HepG2 (cell line): ENCODE measurements around the gene DMPK. TPM values are rescaled to one million over a fixed set of nuclear protein-coding genes. Genes with fewer than 3 reads are reported as not detected.

Experiments used
- ATAC-seq: fragments of 200-7000 bp; cut with Tn5 transposase; 3 replicates; pipeline ENCODE4 v1.9.1; 2020; ENCODE audit warnings: mild to moderate bottlenecking, moderate library complexity
- BruUV-seq: library from RNA; stranded (reverse); fragments of 400-500 nt; replicated peaks from 2 replicates; lab custom pipeline; 2021; lab: Mats Ljungman, UMichigan
- CTCF ChIA-PET: fragments of 300-600 bp; formaldehyde crosslinking; extraction: SDS; loops from one replicate; lab custom pipeline; 2021; ENCODE audit warnings: low total read pairs, inconsistent platforms, low intra/inter-chr PET ratio; lab: Yijun Ruan, JAX
- POLR2A ChIA-PET: fragments of 350-600 bp; sonication (Branson Sonifier 250); formaldehyde crosslinking; loops from one replicate; lab custom pipeline; 2020; ENCODE audit warnings: antibody characterized with exemption, inconsistent platforms; lab: Yijun Ruan, JAX
- DNase-seq: peaks from one replicate; pipeline ENCODE4 v3.0.0-alpha.2; 2015; ENCODE audit warnings: low spot score
- FAIRE-seq: peaks from 3 replicates; lab custom pipeline; 2011; peaks lifted over from hg19 to GRCh38; lab: Jason Lieb, UNC
- H2AFZ ChIP-seq: one replicate; pipeline ENCODE4 v1.6.1; 2011; ENCODE audit warnings: low read length, inconsistent platforms
- H3K27ac ChIP-seq: fragments of 300-600 bp; 3 replicates; pipeline ENCODE4 v1.8.0; 2011; ENCODE audit warnings: mixed run types, mild to moderate bottlenecking, mixed read lengths, low read length, inconsistent platforms; ENCODE audit not compliant: insufficient read depth; ENCODE audit errors: extremely low read length
- H3K27me3 ChIP-seq, 2 experiments: fragments of 200-600 bp in 1 of 2; 2 replicates in 1 of 2; 3 replicates in 1 of 2; pipeline versions ENCODE4 v1.6.0 to v1.8.0; 2011; ENCODE audit warnings: low read length in 2 of 2, mild to moderate bottlenecking in 2 of 2, moderate library complexity in 2 of 2, inconsistent platforms in 1 of 2; ENCODE audit not compliant: insufficient read depth in 2 of 2, control insufficient read depth in 1 of 2
- H3K36me3 ChIP-seq, 2 experiments: fragments of 200-600 bp in 1 of 2; replicated peaks in 1 of 2; 2 replicates in 1 of 2; 3 replicates in 1 of 2; pipeline versions ENCODE4 v1.5.1 to v1.8.0; 2011; ENCODE audit warnings: low read length in 2 of 2, inconsistent platforms in 1 of 2; ENCODE audit not compliant: insufficient read depth in 2 of 2, control insufficient read depth in 1 of 2
- H3K4me1 ChIP-seq: 2 replicates; pipeline ENCODE4 v1.5.1; 2012; ENCODE audit warnings: low read length, inconsistent platforms; ENCODE audit not compliant: insufficient read depth
- H3K4me2 ChIP-seq: 2 replicates; pipeline ENCODE4 v1.6.0; 2011; ENCODE audit warnings: low read depth, low read length, inconsistent platforms
- H3K4me3 ChIP-seq, 3 experiments: fragments of 200-600 bp in 1 of 3; sonication (generic), shearing (Covaris generic) in 1 of 3; replicated peaks in 1 of 3; 2 replicates each; pipeline ENCODE4 v1.5.1; 2011 to 2016; ENCODE audit warnings: low read length in 3 of 3, inconsistent platforms in 2 of 3, low read depth in 2 of 3, mild to moderate bottlenecking in 2 of 3, control low read depth in 1 of 3, mixed read lengths in 1 of 3; ENCODE audit not compliant: insufficient read depth in 1 of 3
- H3K79me2 ChIP-seq: one replicate; pipeline ENCODE4 v1.6.1; 2011; ENCODE audit warnings: low read length, inconsistent platforms; ENCODE audit not compliant: insufficient read depth
- H3K9ac ChIP-seq: 2 replicates; pipeline ENCODE4 v1.6.0; 2011; ENCODE audit warnings: mild to moderate bottlenecking, low read depth, low read length, inconsistent platforms; ENCODE audit not compliant: insufficient read depth
- H3K9me3 ChIP-seq: 2 replicates; pipeline ENCODE4 v1.5.1; 2012; ENCODE audit warnings: mild to moderate bottlenecking, low read length
- H4K20me1 ChIP-seq: 2 replicates; pipeline ENCODE4 v1.6.0; 2011; ENCODE audit warnings: inconsistent platforms, mild to moderate bottlenecking, low read length, moderate library complexity; ENCODE audit not compliant: insufficient read depth
- AGO2 ChIP-seq: fragments of 200-400 bp; formaldehyde crosslinking; optimal IDR thresholded peaks from 2 replicates; pipeline ENCODE3; 2017; ENCODE audit warnings: mild to moderate bottlenecking, low read depth, low read length, moderate library complexity
- ARNTL ChIP-seq: sonication (generic); formaldehyde crosslinking; IDR thresholded peaks from 2 replicates; pipeline ENCODE4 v1.4.0; 2020; ENCODE audit warnings: mild to moderate bottlenecking, missing genetic modification reagents
- GFI1 ChIP-seq: sonication (generic); formaldehyde crosslinking; IDR thresholded peaks from 2 replicates; pipeline ENCODE4 v1.5.0; 2020; ENCODE audit warnings: missing genetic modification reagents, mild to moderate bottlenecking, borderline replicate concordance
- SKI ChIP-seq: fragments of 450-650 bp; IDR thresholded peaks from one replicate; pipeline ENCODE4 v1.6.1; 2018; ENCODE audit warnings: mild to moderate bottlenecking; ENCODE audit not compliant: partially characterized antibody
- SKIL ChIP-seq: sonication (generic); formaldehyde crosslinking; IDR thresholded peaks from 2 replicates; pipeline ENCODE4 v1.8.0; 2022; ENCODE audit warnings: missing genetic modification reagents, mild to moderate bottlenecking, moderate library complexity, borderline replicate concordance
- SPEN ChIP-seq: sonication (generic); formaldehyde crosslinking; IDR thresholded peaks from 2 replicates; pipeline ENCODE4 v1.5.1; 2020; ENCODE audit warnings: low read depth, mild to moderate bottlenecking, missing genetic modification reagents
- TERF1 ChIP-seq: sonication (generic); formaldehyde crosslinking; IDR thresholded peaks from 2 replicates; pipeline ENCODE4 v1.8.0; 2022; ENCODE audit warnings: mild to moderate bottlenecking, missing genetic modification reagents, moderate library complexity
- ZC3H13 ChIP-seq: sonication (generic); formaldehyde crosslinking; IDR thresholded peaks from 2 replicates; pipeline ENCODE4 v1.8.1; 2023; ENCODE audit warnings: mild to moderate bottlenecking, missing genetic modification reagents, moderate library complexity
- ZSCAN30 ChIP-seq: sonication (generic); formaldehyde crosslinking; IDR thresholded peaks from 2 replicates; pipeline ENCODE4 v1.5.0; 2020; ENCODE audit warnings: mild to moderate bottlenecking, missing genetic modification reagents
- WGBS: methylation state at CpG from one replicate; pipeline ENCODE4 v1.1.6; 2017; ENCODE audit warnings: low lambda C conversion rate; 5-methylcytosine and 5-hydroxymethylcytosine counted together
- in situ Hi-C: cut with HindIII; loops from 2 replicates; pipeline ENCODE4 v1.10.0; 2017; ENCODE audit warnings: low pct_unique_long_range_greater_than_20kb; ENCODE audit not compliant: extremely low pct_ligation_motif_present
- intact Hi-C: fragments of 100-400 bp; cut with micrococcal nuclease; formaldehyde crosslinking; loops from one replicate; pipeline ENCODE4 v1.10.0; 2022; ENCODE audit not compliant: unreplicated experiment
- polyA plus RNA-seq, 8 experiments: library from polyadenylated mRNA; depleted of rRNA in 3 of 8; stranded (reverse) in 7 of 8; unstranded in 1 of 8; fragments of >200 nt; fragmentation: Illumina TruSeq in 4 of 8; extraction: Trizol in 4 of 8; gene quantifications; 2 replicates each; pipeline versions ENCODE4 v1.2.1 to v1.2.3, GENCODE V29; 2011 to 2016; ENCODE audit warnings: low read depth in 4 of 8, missing spikeins in 1 of 8, mixed read lengths in 1 of 8; ENCODE audit not compliant: insufficient read depth in 1 of 8
- total RNA-seq, 5 experiments: library from RNA; depleted of rRNA; stranded (reverse); fragments of >200 nt; fragmentation: Illumina TruSeq; extraction: Trizol; gene quantifications; 2 replicates each; pipeline ENCODE4 v1.2.3, GENCODE V29; 2016; ENCODE audit warnings: low read depth in 1 of 5

The DMPK gene
- total and polyA plus RNA-seq, 2 of the 13 experiments (the other 11 are each of a cell fraction or from before 2014, with no cell fraction given): 5.3 to 8.8 TPM

GRCh38 chr19:45824041-45824471 is 41.8 kb upstream of the DMPK start:
- H3K36me3 ChIP-seq: peaks cover 30 to 76% of the 10 kb centered on the region in 2 experiments
- intact Hi-C loops: no loop called here
- ATAC-seq (no peak), DNase-seq (no peak), FAIRE-seq (no peak)
- no TSS peak for BruUV-seq
- H3K27me3 ChIP-seq: no peaks in the 10 kb centered on the region
- H3K79me2 ChIP-seq: no peaks in the 10 kb centered on the region
- no peaks in the 10 kb centered on the region for H3K4me1 ChIP-seq
- no peak overlapping the region for H3K27ac ChIP-seq
- CTCF ChIA-PET: no interaction called here
- no peak overlapping the region for H3K9ac ChIP-seq
- TF ChIP-seq SPEN (CRISPR knock-in tag): no peak
- peak; percentile 54; the same call in 1 of the 2 replicates for TF ChIP-seq ZC3H13 (CRISPR knock-in tag)
- peak; percentile 71 for TF ChIP-seq AGO2
- H3K4me3 ChIP-seq: no peak overlapping the region
- H3K9me3 ChIP-seq: no peaks in the 10 kb centered on the region
- no peak overlapping the region for H3K4me2 ChIP-seq
- in situ Hi-C loops: no loop called here
- POLR2A ChIA-PET: interaction anchor here (0.7 to 1.5 kb wide), 2 partner anchors 39 to 79 kb away, joined by 3 to 4 read pairs (median 3); partner anchors contain the start of genes MYPOP and SYMPK
- no peaks in the 10 kb centered on the region for H4K20me1 ChIP-seq
- WGBS: 98% methylated on average over 8 of the region's 12 CpGs
- H2AFZ ChIP-seq: no peak overlapping the region

- Histone ChIP-seq H3K4me1 (no peaks in the 10 kb centered on the region), H2AFZ (no peak overlapping the region), H3K9ac (no peak overlapping the region), H3K4me3 (no peak overlapping the region), H3K36me3 (peaks cover 26 to 68% of the 10 kb centered on the region in 2 experiments), H3K9me3 (no peaks in the 10 kb centered on the region), H3K4me2 (no peak overlapping the region), H4K20me1 (no peaks in the 10 kb centered on the region), H3K79me2 (no peaks in the 10 kb centered on the region), H3K27ac (no peak overlapping the region), H3K27me3 (no peaks in the 10 kb centered on the region)
- ATAC-seq: no peak
- ChIA-PET CTCF (no interaction called here), POLR2A (interaction anchor here (0.7 kb wide), 1 partner anchor 40 kb away, joined by 3 read pairs; the partner anchor contains the start of gene SYMPK)
- BruUV-seq: no TSS peak
- WGBS: 98% methylated on average over 12 of the region's 12 CpGs
- TF ChIP-seq SKI: no peak
- no peak for TF ChIP-seq ZSCAN30 (CRISPR knock-in tag)
- TF ChIP-seq TERF1 (CRISPR knock-in tag): no peak
- no peak for TF ChIP-seq SKIL
- no peak for TF ChIP-seq ARNTL (CRISPR knock-in tag)
- TF ChIP-seq GFI1 (CRISPR knock-in tag): no peak
- no peak for DNase-seq
- no peak for FAIRE-seq
- in situ Hi-C loops (no loop called here), intact Hi-C loops (no loop called here)
Observed at GRCh38 chr19:45823182-45823581, 40.9 kb upstream of the DMPK start.
